ENCODE data around the gene PLCB4. TPM values are rescaled to one million over a fixed set of nuclear protein-coding genes. Genes with fewer than 3 reads are reported as not detected.

The PLCB4 gene
- total RNA-seq, 1 experiment from 2014 or later, result 10.1 TPM

GRCh38 chr20:9156529-9157280 is 87.8 kb downstream of the PLCB4 start:
- no peaks in the 10 kb centered on the region for H3K27me3 ChIP-seq (ENCODE audit: insufficient read depth, low read length)
- H4K5ac ChIP-seq (ENCODE audit: insufficient read length, low read depth, low read length), result no peak overlapping the region
- Mint-ChIP-seq H3K4me3 (no peak overlapping the region), H3K27ac (no peak overlapping the region), H3K27me3 (ENCODE audit: low read depth) (no peaks in the 10 kb centered on the region; the same call in 1 of the 2 replicates), H3K9me3 (peaks cover 14 to 15% of the 10 kb centered on the region in 2 experiments), H3K4me1 (peaks cover 17% of the 10 kb centered on the region in 2 experiments), H3K36me3 (ENCODE audit: insufficient read depth in 1 of 3, low read depth in 3 of 3) (peaks cover 6 to 22% (median 16%) of the 10 kb centered on the region in 3 experiments)
- H2BK5ac ChIP-seq (ENCODE audit: insufficient read length, low read length), result no peak overlapping the region
- no peak overlapping the region for H2BK20ac ChIP-seq (ENCODE audit: low read depth, low read length, poor library complexity, severe bottlenecking)
- H3K27ac ChIP-seq (ENCODE audit: insufficient read length, low read depth, low read length), result no peak overlapping the region
- no peak overlapping the region for H2BK120ac ChIP-seq (ENCODE audit: low read depth, low read length, poor library complexity, severe bottlenecking)
- H4K20me1 ChIP-seq (ENCODE audit: control insufficient read depth, insufficient read depth, insufficient read length), result no peaks in the 10 kb centered on the region
- no peak overlapping the region for H2BK12ac ChIP-seq (ENCODE audit: insufficient read length, low read depth, low read length)
- no peaks in the 10 kb centered on the region for H3K9me3 ChIP-seq (ENCODE audit: control insufficient read depth, low read depth, low read length)
- WGBS (ENCODE audit: extremely low coverage, insufficient read length, low lambda C conversion rate), result no CpG with 5 or more reads among the region's 4 CpGs
- H2AK5ac ChIP-seq (ENCODE audit: insufficient read length, low read length), result no peak overlapping the region
- H3T11ph ChIP-seq (ENCODE audit: low read length), result no peak overlapping the region
- H3K79me1 ChIP-seq (ENCODE audit: insufficient read depth, low read depth, low read length, poor library complexity, severe bottlenecking), result no peaks in the 10 kb centered on the region
- no peak overlapping the region for H2AFZ ChIP-seq (ENCODE audit: low read length)
- H3K4ac ChIP-seq (ENCODE audit: low read depth, low read length), result no peak overlapping the region
- no peak for TF ChIP-seq CTCF (conservative IDR thresholded peaks at IDR 0.05)
- no peak overlapping the region for H4K91ac ChIP-seq (ENCODE audit: insufficient read length, low read depth, low read length)
- H4K8ac ChIP-seq (replicated peaks; ENCODE audit: insufficient read length, low read depth, low read length), result no peak overlapping the region
- no peak overlapping the region for H3K4me2 ChIP-seq (ENCODE audit: insufficient read depth, insufficient read length, low read length)
- no peaks in the 10 kb centered on the region for H3K79me2 ChIP-seq (ENCODE audit: insufficient read depth, low read length)
- no peaks in the 10 kb centered on the region for H3K23me2 ChIP-seq (ENCODE audit: insufficient read length, low read depth, low read length, poor library complexity, severe bottlenecking)
- H3K9ac ChIP-seq (ENCODE audit: extremely low read depth, insufficient read length, low read length), result no peak overlapping the region
- no peak overlapping the region for H3K56ac ChIP-seq (ENCODE audit: insufficient read length, low read depth, low read length)
- no peak overlapping the region for H3K18ac ChIP-seq (ENCODE audit: insufficient read length, low read depth, low read length)
- no peak overlapping the region for H3K14ac ChIP-seq (ENCODE audit: insufficient read depth, low read length)
- H3K23ac ChIP-seq (ENCODE audit: insufficient read length, low read depth, low read length), result no peak overlapping the region
- no peak overlapping the region for H2BK15ac ChIP-seq (ENCODE audit: low read depth, low read length)
- no peak for DNase-seq
- no peaks in the 10 kb centered on the region; the same call in 1 of the 2 replicates for H3K4me1 ChIP-seq (ENCODE audit: insufficient read depth, low read length)
